Measurements from ENCODE around the gene ANKRD23.

ANKRD23 gene

DNA sequence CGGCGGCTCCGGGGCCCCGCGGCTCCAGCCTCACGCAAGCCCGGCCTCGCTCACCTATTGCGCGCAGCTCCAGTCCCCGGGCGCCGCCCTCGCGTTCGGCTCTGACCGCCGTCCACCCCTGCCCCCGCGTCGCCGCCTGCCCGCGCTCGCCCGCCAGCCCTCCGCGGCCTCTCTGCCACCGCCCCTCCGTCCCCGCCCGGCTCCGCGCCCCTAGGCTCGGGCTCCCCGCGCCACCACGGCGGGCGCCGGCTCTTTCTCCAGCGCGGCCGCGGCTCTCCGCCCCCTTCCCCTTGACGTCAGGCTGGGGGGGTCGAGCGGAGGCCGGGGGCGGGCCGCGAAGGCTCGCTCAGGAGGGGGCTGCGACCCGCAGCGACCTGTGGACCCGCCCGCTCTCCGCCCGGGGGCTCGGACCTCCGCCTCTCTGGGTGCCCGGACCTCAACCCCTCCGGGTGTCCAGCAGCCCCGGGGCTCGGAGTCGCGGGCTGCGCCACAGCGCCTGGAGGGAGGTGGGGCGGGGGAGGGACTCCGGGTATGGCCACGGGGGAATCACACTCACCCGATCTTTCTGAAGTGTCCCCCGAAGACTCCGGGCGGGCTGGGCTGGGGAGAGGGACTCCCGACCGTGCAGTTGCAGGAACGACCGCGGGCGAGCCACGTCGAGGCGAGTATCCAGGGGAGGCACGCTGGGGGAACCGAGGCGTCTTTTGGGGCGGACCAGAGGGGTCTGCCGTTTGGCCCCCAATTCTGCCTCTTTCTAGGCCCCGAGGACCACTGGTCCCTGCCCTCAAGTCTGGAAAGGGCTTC, 26.2 kb upstream of the ANKRD23 start, which contains the start of gene SEMA4C:
Gene SEMA4C, minus strand, starts transcription at position 259 of the 804 bp plus-strand sequence. CDS start 2,194 bp downstream, outside the sequence.
- DNase-seq (ENCODE audit: extremely low spot score) = peak; percentile 56
- ChIA-PET CTCF (interaction anchor here (1.1 kb wide), 1 partner anchor 81 kb away, joined by 6 read pairs; no protein-coding TSS in a partner anchor), POLR2A (interaction anchor here (1.0 to 3.6 kb wide), 4 partner anchors 11 to 81 kb away, joined by 3 to 58 read pairs (median 8); partner anchors contain the start of gene ANKRD39)
- peak; percentile 56; the same call in 1 of the 2 replicates for TF ChIP-seq FOXM1 (IDR thresholded peaks at IDR 0.05; ENCODE audit: borderline replicate concordance)
- no peak for TF ChIP-seq SUZ12 (IDR thresholded peaks at IDR 0.05)

GRCh38 chr2:96869281-96869821, 25.5 kb upstream of the ANKRD23 start:
- POLR2A ChIA-PET = interaction anchor here (0.9 to 3.6 kb wide), 6 partner anchors 11 to 81 kb away, joined by 3 to 58 read pairs (median 4); partner anchors contain the start of genes ANKRD39 and CNNM3
- peak; percentile 57 for DNase-seq (ENCODE audit: extremely low spot score)

DNA sequence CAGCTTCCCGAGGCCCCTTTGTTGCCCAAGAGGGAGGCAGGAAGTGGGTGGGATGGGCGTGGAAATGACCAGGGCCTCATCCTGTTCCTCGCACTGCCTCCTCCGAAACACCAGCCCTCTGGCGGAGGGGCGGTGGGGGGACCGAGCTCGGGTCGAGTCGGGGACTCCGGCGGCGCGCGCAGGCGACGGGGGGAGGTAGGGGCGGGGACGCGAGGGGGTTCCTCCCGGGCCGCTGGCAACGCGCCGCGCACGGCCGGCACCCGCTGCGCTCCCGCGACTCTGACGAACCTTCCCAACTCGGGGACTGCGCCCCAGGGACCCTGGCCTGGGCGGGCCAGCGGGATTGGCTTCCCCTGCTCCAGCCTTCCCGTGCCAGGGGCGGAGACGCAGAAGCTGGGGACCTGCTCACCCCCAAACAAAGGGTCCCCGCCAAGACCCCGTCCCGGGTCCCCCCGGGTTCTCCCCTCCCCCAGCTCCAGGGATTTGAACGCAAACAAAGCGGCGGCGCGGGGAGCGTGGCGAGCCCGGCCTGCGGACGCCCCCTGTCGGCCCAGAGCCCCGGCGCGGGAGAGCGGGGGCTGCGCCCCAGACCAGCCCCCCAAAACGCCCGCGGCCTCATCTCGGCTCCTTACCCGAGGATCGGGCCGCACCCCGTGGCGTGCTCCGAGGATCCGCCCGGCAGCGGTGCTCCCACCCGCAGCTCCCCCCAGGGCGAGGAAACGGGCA, 24.9 kb upstream of the ANKRD23 start:
- peak; percentile 83 for DNase-seq (ENCODE audit: extremely low spot score)
- ChIA-PET CTCF (interaction anchor here (0.6 to 2.1 kb wide), 7 partner anchors 11 to 117 kb away, joined by 3 to 17 read pairs (median 3); partner anchors contain the start of gene ANKRD39), POLR2A (interaction anchor here (0.9 to 3.6 kb wide), 12 partner anchors 10 to 244 kb away, joined by 3 to 58 read pairs (median 4); partner anchors contain the start of genes ANKRD36, ANKRD39 and CNNM3)
- no peak for TF ChIP-seq L3MBTL2 (conservative IDR thresholded peaks at IDR 0.05)
- TF ChIP-seq NFRKB (IDR thresholded peaks at IDR 0.05) = no peak
- no peak for TF ChIP-seq BHLHE40 (IDR thresholded peaks at IDR 0.05; ENCODE audit: borderline replicate concordance)
- TF ChIP-seq ARNT (IDR thresholded peaks at IDR 0.05) = no peak
- TF ChIP-seq FOXK2 (IDR thresholded peaks at IDR 0.05) = no peak
- TF ChIP-seq FOXM1 (IDR thresholded peaks at IDR 0.05; ENCODE audit: borderline replicate concordance) = peak; percentile 75

More at GRCh38 chr2:96869281-96869821, 25.5 kb upstream of the ANKRD23 start:
- CTCF ChIA-PET = interaction anchor here (0.8 to 2.1 kb wide), 2 partner anchors 11 to 30 kb away, joined by 3 to 17 read pairs; partner anchors contain the start of gene ANKRD39
- TF ChIP-seq SP1 (IDR thresholded peaks at IDR 0.05) (no peak), ELF4 (IDR thresholded peaks at IDR 0.05) (no peak), NFRKB (IDR thresholded peaks at IDR 0.05) (no peak), LEF1 (IDR thresholded peaks at IDR 0.05; ENCODE audit: borderline replicate concordance) (no peak), FOXA1 (IDR thresholded peaks at IDR 0.05) (no peak), TARDBP (IDR thresholded peaks at IDR 0.05) (no peak), CTBP1 (IDR thresholded peaks at IDR 0.05; ENCODE audit: borderline replicate concordance) (no peak), HDGF (IDR thresholded peaks at IDR 0.05; ENCODE audit: borderline replicate concordance) (no peak), ZNF384 (IDR thresholded peaks at IDR 0.05) (no peak), SUZ12 (IDR thresholded peaks at IDR 0.05) (no peak), L3MBTL2 (conservative IDR thresholded peaks at IDR 0.05) (no peak), FOXK2 (IDR thresholded peaks at IDR 0.05) (no peak), BHLHE40 (IDR thresholded peaks at IDR 0.05; ENCODE audit: borderline replicate concordance) (no peak), ARNT (IDR thresholded peaks at IDR 0.05) (no peak), FOXM1 (IDR thresholded peaks at IDR 0.05; ENCODE audit: borderline replicate concordance) (no peak; the same call in 1 of the 2 replicates)
- TF ChIP-seq, protein P1, sequence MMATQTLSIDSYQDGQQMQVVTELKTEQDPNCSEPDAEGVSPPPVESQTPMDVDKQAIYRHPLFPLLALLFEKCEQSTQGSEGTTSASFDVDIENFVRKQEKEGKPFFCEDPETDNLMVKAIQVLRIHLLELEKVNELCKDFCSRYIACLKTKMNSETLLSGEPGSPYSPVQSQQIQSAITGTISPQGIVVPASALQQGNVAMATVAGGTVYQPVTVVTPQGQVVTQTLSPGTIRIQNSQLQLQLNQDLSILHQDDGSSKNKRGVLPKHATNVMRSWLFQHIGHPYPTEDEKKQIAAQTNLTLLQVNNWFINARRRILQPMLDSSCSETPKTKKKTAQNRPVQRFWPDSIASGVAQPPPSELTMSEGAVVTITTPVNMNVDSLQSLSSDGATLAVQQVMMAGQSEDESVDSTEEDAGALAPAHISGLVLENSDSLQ (IDR thresholded peaks at IDR 0.05) = no peak

GRCh38 chr2:96867756-96868554, 24.1 kb upstream of the ANKRD23 start:
- POLR2A ChIA-PET = interaction anchor here (0.9 to 3.6 kb wide), 12 partner anchors 9 to 245 kb away, joined by 3 to 58 read pairs (median 4); partner anchors contain the start of genes ANKRD36, ANKRD39 and CNNM3
- TF ChIP-seq FOXM1 (IDR thresholded peaks at IDR 0.05; ENCODE audit: borderline replicate concordance) (no peak), ELF4 (IDR thresholded peaks at IDR 0.05) (no peak), CTBP1 (IDR thresholded peaks at IDR 0.05; ENCODE audit: borderline replicate concordance) (no peak), FOXK2 (IDR thresholded peaks at IDR 0.05) (no peak), ZNF384 (IDR thresholded peaks at IDR 0.05) (no peak), SP1 (IDR thresholded peaks at IDR 0.05) (no peak), LEF1 (IDR thresholded peaks at IDR 0.05; ENCODE audit: borderline replicate concordance) (no peak), FOXA1 (IDR thresholded peaks at IDR 0.05) (no peak), TARDBP (IDR thresholded peaks at IDR 0.05) (no peak), L3MBTL2 (conservative IDR thresholded peaks at IDR 0.05) (no peak), HDGF (IDR thresholded peaks at IDR 0.05; ENCODE audit: borderline replicate concordance) (no peak), SUZ12 (IDR thresholded peaks at IDR 0.05) (no peak), ARNT (IDR thresholded peaks at IDR 0.05) (no peak), BHLHE40 (IDR thresholded peaks at IDR 0.05; ENCODE audit: borderline replicate concordance) (no peak), NFRKB (IDR thresholded peaks at IDR 0.05) (no peak)
- TF ChIP-seq, protein P1 (IDR thresholded peaks at IDR 0.05) = no peak
- no peak for DNase-seq (ENCODE audit: extremely low spot score)
- CTCF ChIA-PET = interaction anchor here (0.6 to 2.1 kb wide), 7 partner anchors 10 to 116 kb away, joined by 3 to 17 read pairs (median 3); partner anchors contain the start of gene ANKRD39

Data from HEK293T (cell line).